ENCODE data around the gene TMEM185B. TPM values are rescaled to one million over a fixed set of nuclear protein-coding genes. Genes with fewer than 3 reads are reported as not detected.

The TMEM185B gene
- total and polyA plus RNA-seq, 10 of the 15 experiments (the other 5 are each of a cell fraction or from before 2014, with no cell fraction given) = 2.4 to 20.9 (median 14.5) TPM

GRCh38 chr2:120228503-120228902 lies 5.3 kb upstream of the TMEM185B start:
- Histone ChIP-seq H2AFZ (ENCODE audit: control insufficient read depth, low read depth, low read length) (no peak overlapping the region), H3K4me2 (ENCODE audit: control insufficient read depth, insufficient read depth) (peak overlapping the region; percentile 77; the same call in 1 of the 2 replicates), H4K20me1 (ENCODE audit: control insufficient read depth, insufficient read depth) (no peaks in the 10 kb centered on the region), H3K36me3 (ENCODE audit: control insufficient read depth in 2 of 2, insufficient read depth in 2 of 2, low read length in 1 of 2) (no peaks in the 10 kb centered on the region), H3K4me1 (ENCODE audit: control insufficient read depth, insufficient read depth, low read length) (peaks cover 22% of the 10 kb centered on the region), H3K79me2 (ENCODE audit: control insufficient read depth, insufficient read depth, low read length) (peaks cover 38% of the 10 kb centered on the region), H3K9me3 (replicated peaks; ENCODE audit: control insufficient read depth, insufficient read depth, low read length) (no peaks in the 10 kb centered on the region), H3K27ac (ENCODE audit: control insufficient read depth, insufficient read depth) (no peak overlapping the region), H3K4me3 (peak overlapping the region; percentile 89; the same call in 1 of the 2 replicates), H3K27me3 (replicated peaks in 1 of 2; ENCODE audit: control insufficient read depth in 2 of 2, insufficient read depth in 2 of 2, low read length in 1 of 2) (no peaks in the 10 kb centered on the region), H3K9ac (ENCODE audit: control insufficient read depth, insufficient read depth, low read length) (no peak overlapping the region)
- ATAC-seq (no peak), DNase-seq (ENCODE audit: low read depth, low spot score) (no peak), FAIRE-seq (no peak)
- ChIA-PET RAD21 (ENCODE audit: unreplicated experiment) (interaction anchor here (0.7 to 1.7 kb wide), 4 partner anchors 25 to 84 kb away, joined by 3 to 19 read pairs (median 4); no protein-coding TSS in a partner anchor), CTCF (interaction anchor here (0.9 to 3.2 kb wide), 6 partner anchors 26 to 88 kb away, joined by 3 to 48 read pairs (median 6); no protein-coding TSS in a partner anchor), SMC1A (ENCODE audit: uncharacterized antibody, unreplicated experiment) (interaction anchor here (7.3 kb wide), 1 partner anchor 83 kb away, joined by 106 read pairs; no protein-coding TSS in a partner anchor), POLR2A (interaction anchor here (0.6 to 1.0 kb wide), 2 partner anchors 8 to 387 kb away, joined by 3 read pairs; no protein-coding TSS in a partner anchor)
- WGBS (ENCODE audit: insufficient coverage, insufficient replicate concordance, low lambda C conversion rate, missing lambda C conversion rate) = 75% methylated on average over 5 of the region's 5 CpGs
- in situ Hi-C loops (cut with MboI) = no loop called here
- TF ChIP-seq CTCF (IDR thresholded peaks at IDR 0.05 in 2 of 3, conservative IDR thresholded peaks at IDR 0.05 in 1 of 3; ENCODE audit: control insufficient read depth in 2 of 3, extremely low read depth in 1 of 3, insufficient read depth in 1 of 3, low read depth in 3 of 3, low read length in 3 of 3) (peak in 2 of 3 experiments; percentile 9 to 50; a peak in 2 of 6 replicates), SMC3 (IDR thresholded peaks at IDR 0.05; ENCODE audit: borderline replicate concordance, low read length) (peak; percentile 33; the same call in 1 of the 2 replicates), KAT2A (conservative IDR thresholded peaks at IDR 0.05; ENCODE audit: control insufficient read depth, low read depth, low read length) (no peak)
- intact Hi-C loops (cut with micrococcal nuclease; ENCODE audit: unreplicated experiment) = no loop called here
- no TSS peak for BruUV-seq (replicated peaks)

All from GM12878 (cell line).